Myocyte (in vitro differentiated cells): ENCODE measurements around the gene ANKHD1. TPM values are rescaled to one million over a fixed set of nuclear protein-coding genes. Genes with fewer than 3 reads are reported as not detected.

Source experiments
- DNase-seq: peaks from one replicate; pipeline ENCODE4 v3.0.0-alpha.2; 2012; ENCODE audit warnings: low read depth
- polyA plus RNA-seq: library from polyadenylated mRNA; unstranded; fragments of >200 nt; gene quantifications from one replicate; pipeline ENCODE4 v1.2.1, GENCODE V29; 2012; ENCODE audit warnings: missing spikeins
- total RNA-seq: library from RNA; depleted of rRNA; stranded (reverse); fragments of >200 nt; gene quantifications from 2 replicates; pipeline ENCODE4 v1.2.3, GENCODE V29; 2014

ANKHD1 gene, protein sequence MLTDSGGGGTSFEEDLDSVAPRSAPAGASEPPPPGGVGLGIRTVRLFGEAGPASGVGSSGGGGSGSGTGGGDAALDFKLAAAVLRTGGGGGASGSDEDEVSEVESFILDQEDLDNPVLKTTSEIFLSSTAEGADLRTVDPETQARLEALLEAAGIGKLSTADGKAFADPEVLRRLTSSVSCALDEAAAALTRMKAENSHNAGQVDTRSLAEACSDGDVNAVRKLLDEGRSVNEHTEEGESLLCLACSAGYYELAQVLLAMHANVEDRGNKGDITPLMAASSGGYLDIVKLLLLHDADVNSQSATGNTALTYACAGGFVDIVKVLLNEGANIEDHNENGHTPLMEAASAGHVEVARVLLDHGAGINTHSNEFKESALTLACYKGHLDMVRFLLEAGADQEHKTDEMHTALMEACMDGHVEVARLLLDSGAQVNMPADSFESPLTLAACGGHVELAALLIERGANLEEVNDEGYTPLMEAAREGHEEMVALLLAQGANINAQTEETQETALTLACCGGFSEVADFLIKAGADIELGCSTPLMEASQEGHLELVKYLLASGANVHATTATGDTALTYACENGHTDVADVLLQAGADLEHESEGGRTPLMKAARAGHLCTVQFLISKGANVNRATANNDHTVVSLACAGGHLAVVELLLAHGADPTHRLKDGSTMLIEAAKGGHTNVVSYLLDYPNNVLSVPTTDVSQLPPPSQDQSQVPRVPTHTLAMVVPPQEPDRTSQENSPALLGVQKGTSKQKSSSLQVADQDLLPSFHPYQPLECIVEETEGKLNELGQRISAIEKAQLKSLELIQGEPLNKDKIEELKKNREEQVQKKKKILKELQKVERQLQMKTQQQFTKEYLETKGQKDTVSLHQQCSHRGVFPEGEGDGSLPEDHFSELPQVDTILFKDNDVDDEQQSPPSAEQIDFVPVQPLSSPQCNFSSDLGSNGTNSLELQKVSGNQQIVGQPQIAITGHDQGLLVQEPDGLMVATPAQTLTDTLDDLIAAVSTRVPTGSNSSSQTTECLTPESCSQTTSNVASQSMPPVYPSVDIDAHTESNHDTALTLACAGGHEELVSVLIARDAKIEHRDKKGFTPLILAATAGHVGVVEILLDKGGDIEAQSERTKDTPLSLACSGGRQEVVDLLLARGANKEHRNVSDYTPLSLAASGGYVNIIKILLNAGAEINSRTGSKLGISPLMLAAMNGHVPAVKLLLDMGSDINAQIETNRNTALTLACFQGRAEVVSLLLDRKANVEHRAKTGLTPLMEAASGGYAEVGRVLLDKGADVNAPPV (N-terminal part only)
- 33.7 and 39.7 TPM in 2 replicates for total RNA-seq
- polyA plus RNA-seq: 34.4 TPM

DNA sequence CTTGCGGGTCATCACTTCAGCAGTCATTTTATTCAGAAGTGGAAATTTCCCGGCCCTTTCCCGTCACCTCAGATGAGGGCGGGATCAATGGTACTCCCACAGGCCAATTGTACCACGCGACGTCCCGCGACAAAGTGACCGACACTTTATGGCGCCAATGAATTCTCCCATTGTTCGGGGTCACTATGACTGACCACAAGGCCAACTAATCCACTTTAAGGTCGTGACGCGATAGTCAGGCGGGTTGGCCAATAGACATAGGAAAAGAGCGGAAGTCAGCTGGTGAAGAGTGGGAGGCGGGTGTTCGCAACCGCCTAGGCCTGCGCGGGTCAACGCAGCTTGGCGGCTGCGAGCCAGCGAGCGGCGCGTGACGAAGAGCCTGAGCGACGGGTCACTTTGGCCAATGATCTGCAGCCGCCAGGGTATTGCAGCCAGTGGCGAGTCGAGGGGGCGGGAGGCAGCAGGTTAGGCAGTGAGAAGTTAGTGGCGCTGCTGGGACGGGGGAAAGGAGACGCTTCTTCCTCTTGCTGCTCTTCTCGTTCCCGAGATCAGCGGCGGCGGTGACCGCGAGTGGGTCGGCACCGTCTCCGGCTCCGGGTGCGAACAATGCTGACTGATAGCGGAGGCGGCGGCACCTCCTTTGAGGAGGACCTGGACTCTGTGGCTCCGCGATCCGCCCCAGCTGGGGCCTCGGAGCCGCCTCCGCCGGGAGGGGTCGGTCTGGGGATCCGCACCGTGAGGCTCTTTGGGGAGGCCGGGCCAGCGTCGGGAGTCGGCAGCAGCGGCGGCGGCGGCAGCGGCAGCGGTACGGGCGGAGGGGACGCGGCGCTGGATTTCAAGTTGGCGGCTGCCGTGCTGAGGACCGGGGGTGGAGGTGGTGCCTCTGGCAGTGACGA is at the start of gene ANKHD1:
ANKHD1 (plus strand) TSS at position 472 of the 896 bp plus-strand sequence; CDS start at position 607, 135 bp downstream.
- peak; percentile 100 for DNase-seq

DNA sequence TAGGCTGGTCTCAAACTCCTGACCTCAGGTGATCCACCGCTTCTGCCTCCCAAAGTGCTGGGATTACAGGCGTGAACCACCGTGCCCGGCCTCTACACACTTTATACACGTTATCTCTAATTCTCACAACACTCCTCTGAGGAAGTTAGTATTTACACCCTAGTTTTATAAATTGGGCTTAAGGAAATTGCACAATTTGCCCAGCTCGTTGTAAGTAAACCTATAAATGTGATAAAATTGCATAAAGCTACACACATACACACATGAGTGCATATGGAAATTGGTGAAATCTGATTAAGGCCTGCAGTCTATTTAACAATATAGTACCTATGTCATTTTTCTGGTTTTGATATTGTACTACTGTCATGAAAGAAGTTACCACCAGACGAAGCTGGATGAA is 46.1 kb upstream of the ANKHD1 start:
- no peak for DNase-seq

DNA sequence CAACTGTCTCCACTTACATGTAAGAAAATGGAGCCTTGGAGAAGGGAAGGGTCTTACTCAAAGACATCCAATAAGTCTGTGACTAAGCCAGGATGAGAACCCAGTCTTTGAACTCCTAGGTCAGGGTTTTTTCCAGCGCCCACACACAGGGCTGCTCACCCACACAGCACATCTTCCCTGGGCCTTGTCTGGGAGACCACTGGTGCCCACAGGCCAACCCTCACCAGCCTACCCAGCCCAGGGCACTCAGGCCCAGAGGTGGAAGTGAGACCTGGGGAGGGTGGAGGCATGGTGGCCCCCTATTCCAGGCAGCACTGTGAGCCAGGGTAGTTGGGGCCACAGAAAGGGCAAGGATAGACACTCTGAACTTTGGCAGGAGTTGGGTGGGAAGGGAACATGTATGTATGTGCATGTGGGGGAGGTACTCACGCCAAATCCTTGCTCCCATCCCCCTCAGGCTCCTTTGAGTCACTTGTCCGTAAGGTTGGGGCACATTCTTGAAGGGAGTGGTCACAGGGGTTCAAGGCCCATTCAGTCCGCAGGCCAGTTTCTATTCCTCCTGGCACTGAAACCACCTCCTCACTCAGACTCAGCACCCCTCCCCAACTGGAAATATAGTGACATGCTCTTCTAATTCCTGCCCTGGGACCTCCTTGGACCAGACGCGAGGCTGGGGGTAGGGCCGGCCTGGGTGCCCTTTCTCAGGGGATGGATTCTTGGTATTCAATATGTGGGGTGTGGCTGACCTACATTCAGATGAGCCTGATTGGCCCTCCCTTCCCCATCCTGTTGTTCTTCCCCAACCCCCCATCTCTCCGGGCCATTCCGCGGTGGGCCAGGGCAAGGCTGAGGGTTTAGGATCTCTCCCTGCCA is 44.5 kb upstream of the ANKHD1 start:
- DNase-seq: no peak

DNA sequence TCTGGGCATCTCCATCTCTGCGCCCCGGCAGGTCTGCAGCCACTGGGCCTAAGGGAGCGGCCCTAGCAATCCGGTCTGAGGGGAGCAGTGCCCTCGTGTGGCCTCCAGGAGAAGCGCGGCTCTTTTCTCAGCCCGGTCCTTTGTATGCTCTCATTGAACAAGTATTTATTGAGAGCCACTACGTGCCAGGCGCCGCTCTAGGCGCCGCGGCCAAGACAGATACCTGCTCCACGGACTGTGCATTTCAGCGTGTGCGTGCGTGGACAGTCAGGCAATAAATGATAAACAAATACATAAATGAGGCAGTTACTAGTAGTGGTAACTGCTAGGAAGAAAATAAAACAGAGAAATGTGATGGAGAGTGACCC is 43.9 kb upstream of the ANKHD1 start:
- DNase-seq: peak; percentile 85

DNA sequence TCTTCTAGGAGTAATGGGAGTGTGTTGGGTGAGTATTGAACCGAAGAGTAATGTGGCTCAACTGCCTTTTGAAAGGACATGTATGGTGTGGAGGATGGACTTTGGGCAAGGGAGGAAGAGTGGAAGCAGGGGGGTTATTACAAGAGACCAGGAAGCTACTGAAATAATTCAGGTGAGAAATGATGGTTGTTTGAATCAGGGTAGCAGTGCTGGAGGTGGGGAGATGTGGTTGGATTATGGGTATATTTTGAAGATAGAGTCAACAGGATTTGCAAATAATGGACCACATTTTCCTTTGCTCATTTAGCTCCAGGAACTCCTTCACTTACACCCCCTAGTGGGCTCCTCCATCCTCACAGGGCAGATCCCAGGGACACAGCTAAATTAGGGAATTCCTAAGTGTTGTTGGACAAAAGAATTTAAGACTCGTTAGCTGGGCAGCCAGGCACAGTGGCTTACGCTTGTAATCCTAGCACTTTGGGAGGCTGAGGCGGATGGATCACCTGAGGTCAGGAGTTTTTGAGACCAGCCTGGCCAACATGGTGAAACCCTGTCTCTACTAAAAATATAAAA is 42.8 kb upstream of the ANKHD1 start:
- DNase-seq: peak; percentile 35

DNA sequence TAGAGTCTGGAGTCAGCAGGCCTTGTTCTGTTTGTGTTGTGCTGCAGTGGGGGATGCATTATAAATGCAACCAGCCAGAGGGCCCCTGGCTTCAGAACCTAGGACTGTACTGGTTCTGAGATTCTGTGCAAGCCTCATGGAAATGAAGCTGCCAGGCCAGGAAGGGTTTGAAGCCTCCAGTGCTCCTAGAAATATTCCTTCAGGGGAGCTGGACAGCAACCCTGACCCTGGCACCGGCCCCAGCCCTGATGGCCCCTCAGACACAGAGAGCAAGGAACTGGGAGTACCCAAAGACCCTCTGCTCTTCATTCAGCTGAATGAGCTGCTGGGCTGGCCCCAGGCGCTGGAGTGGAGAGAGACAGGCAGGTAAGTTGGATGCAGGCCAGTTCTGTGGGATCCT is 41.5 kb upstream of the ANKHD1 start, which contains the start of gene SLC4A9:
SLC4A9 (plus strand) TSS at position 94 of the 400 bp plus-strand sequence; CDS start at position 137, 43 bp downstream.
- no peak for DNase-seq

DNA sequence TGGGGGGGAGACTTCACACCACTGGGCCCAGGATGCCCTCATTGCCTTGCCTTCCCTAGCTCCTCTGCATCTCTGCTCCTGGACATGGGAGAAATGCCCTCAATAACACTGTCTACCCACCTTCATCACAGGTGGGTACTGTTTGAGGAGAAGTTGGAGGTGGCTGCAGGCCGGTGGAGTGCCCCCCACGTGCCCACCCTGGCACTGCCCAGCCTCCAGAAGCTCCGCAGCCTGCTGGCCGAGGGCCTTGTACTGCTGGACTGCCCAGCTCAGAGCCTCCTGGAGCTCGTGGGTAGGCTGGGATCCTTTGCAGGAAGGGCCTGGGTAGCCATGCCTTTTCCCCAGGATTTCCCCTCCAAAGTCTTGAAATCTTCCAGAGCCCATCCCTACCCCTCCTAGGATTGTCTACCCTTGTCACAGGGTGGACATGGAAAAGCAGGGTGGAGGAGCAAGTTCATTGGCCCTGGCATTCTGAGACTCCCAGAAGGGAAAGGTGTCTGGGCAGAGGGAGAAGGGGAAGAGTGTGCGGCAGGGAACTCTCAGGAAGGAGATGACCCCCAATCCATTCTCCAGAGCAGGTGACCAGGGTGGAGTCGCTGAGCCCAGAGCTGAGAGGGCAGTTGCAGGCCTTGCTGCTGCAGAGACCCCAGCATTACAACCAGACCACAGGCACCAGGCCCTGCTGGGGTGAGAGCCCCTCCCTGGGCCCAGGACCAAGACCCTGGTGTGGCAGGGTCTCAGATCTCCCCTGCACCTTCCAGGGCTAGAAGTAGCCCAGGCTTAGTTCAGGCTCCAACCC is 40.8 kb upstream of the ANKHD1 start:
- no peak for DNase-seq

DNA sequence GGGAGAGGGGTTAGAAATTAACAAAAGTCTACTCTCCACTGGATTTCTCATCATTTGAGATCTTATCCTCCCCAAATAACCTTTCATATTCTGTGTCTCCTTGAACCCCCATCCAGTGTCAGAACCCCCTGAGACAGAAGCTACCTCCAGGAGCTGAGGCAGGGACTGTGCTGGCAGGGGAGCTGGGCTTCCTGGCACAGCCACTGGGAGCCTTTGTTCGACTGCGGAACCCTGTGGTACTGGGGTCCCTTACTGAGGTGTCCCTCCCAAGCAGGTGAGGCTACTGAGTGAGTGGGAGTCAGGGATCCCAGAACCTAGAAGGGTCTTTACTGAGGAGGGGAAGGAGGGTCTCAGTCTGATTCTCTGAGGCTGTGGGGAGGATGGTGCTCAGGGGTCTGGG is 39.7 kb upstream of the ANKHD1 start:
- no peak for DNase-seq

DNA sequence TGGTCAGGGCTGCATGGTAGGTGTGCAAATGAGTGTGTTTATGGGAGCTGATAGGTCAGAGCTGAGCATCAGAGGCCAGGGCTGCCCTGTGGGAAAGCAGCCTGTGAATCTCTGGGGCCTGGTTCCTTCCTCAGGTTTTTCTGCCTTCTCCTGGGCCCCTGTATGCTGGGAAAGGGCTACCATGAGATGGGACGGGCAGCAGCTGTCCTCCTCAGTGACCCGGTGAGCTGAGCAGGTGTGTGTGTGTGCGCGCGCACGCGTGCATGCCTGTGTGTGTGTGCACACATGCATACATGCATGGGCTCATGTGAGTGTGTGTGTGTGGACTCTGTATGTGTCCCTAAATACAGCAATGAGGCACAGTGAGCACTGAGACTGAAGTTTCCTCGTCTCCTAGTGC is 39.3 kb upstream of the ANKHD1 start:
- DNase-seq: no peak

DNA sequence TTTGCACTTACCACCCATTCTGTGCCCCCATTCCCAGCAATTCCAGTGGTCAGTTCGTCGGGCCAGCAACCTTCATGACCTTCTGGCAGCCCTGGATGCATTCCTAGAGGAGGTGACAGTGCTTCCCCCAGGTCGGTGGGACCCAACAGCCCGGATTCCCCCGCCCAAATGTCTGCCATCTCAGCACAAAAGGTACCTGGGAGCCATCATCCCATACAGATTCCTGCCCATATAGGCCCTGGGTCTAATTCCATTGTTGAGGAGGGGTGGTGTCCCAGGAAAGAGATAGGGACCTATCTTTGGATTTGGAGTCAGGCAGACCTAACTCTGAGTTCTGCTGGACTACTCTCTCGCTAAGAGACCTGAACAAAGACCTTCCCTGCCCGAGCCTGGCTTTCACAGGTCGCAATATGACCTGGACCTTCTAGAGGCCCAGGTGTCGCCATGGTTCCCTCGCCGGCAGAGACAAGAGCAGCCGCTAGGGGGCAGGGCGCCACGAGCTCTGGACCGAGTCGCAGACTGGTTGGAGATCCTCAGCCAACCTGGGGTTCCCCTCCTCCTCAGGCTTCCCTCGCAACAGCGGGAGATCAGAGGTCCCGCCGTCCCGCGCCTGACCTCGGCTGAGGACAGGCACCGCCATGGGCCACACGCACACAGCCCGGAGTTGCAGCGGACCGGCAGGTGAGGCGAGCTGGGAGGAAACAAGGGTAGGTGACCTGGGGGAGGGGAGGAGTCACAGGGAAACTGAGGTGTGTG is 38.6 kb upstream of the ANKHD1 start:
- peak; percentile 60 for DNase-seq

DNA sequence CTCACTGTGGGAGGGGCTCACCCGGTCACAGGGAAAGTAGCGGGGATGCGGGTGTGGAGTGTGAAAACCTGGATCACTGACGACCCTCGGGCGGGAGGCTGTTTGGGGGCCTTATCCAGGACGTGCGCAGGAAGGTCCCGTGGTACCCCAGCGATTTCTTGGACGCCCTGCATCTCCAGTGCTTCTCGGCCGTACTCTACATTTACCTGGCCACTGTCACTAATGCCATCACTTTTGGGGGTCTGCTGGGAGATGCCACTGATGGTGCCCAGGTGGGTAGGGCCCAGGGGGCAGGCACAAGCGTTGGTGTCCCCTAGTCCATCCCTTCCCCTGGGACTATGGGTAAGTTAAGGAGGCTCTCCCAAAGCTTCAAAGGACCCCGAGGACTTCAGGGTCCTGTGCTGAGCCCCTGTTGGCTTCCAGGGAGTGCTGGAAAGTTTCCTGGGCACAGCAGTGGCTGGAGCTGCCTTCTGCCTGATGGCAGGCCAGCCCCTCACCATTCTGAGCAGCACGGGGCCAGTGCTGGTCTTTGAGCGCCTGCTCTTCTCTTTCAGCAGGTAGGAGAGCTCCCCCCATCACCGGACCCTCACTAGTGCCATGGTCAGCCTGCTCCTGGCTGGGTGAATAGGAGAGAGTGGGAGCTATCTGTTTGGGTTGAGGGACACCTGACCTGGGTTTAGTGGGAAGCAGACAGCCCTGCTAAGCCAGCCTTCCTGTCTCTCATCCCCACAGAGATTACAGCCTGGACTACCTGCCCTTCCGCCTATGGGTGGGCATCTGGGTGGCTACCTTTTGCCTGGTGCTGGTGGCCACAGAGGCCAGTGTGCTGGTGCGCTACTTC is 37.8 kb upstream of the ANKHD1 start:
- DNase-seq: no peak

DNA sequence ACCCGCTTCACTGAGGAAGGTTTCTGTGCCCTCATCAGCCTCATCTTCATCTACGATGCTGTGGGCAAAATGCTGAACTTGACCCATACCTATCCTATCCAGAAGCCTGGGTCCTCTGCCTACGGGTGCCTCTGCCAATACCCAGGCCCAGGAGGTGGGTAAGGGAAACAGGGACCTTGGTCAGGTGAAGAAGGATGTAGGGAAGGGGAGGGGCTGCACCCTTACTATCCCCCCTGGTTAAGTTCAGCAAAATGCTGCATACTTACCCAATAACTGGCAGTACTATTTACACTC is 37.2 kb upstream of the ANKHD1 start:
- no peak for DNase-seq

DNA sequence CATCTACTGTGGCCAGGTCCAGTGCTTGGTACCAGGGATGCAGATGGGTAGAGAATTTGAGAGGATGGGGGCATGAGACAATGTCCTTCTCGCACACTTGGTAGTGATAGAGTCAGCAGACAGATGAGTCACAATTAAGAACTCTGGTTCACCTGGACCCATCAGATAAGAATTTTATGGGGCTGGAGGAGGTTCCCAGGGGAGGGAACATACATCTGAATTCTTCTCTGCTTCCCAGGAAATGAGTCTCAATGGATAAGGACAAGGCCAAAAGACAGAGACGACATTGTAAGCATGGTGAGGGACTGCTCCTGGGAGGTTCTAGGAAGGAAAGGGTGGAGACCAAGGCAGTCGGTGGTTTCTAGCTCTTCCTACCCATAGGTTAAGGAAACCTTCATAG is 36.4 kb upstream of the ANKHD1 start:
- no peak for DNase-seq

DNA sequence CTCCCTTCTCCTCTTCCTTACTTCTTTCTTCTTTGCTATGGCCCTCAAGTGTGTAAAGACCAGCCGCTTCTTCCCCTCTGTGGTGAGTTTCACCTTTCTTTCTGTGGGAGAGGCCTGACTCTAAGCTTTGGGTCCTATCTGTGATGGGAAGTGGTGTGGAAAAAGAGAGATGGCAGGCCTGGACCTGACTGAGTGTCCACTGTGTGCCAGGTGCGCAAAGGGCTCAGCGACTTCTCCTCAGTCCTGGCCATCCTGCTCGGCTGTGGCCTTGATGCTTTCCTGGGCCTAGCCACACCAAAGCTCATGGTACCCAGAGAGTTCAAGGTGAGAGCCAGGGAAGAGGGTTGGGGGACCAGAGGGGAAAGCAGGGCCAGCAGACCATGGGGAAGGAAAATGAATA is 35.7 kb upstream of the ANKHD1 start:
- DNase-seq: no peak

DNA sequence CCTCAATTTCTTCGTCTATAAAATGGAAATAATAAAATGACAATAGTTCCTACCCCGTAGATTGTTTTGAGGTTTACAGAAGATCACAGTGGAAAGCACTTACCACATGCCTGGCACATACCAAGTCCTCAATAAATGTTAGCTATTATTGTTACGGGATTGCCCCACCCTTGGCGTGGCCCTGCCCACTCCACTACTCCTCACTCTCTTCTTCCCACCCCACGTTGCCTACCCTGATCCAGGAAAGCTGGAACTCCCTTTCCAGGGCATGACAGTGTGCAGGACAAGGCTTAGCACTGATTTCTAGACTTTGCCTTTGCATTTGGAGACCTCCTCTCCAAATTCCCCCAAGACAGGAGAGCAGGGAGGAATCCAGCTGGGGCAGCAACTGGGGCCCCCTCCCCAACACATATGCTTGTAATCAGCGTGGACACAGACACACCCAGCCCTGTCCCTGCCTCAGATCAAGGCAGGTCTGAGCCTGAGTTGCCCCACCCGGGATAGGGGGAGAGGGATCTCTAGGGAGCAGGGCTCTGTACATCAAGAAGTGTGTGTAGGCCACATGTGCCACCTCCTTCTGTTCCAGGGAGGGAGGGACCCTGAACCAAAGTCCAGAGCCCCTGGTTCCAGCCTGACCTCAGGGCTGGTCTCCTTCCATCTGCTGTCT is 34.9 kb upstream of the ANKHD1 start:
- DNase-seq: no peak
